Epithelial cell of esophagus (primary cell): ENCODE results near the gene ACOT12.
A peak's percentile ranks its signal among the peaks of the same experiment; 100 is the strongest.

ENCODE experiments used
- DNase-seq: peaks from one replicate; pipeline ENCODE4 v3.0.0; 2010; ENCODE audit warnings: low read depth
- H3K4me3 ChIP-seq: 2 replicates; pipeline ENCODE4 v1.5.1; 2011; ENCODE audit warnings: mild to moderate bottlenecking, low read length, control low read depth
- TF ChIP-seq, protein P1 (sequence below): IDR thresholded peaks from 2 replicates; pipeline ENCODE4 v1.5.1; 2011; ENCODE audit warnings: low read depth, mild to moderate bottlenecking, low read length, control low read depth, inconsistent platforms; ENCODE audit not compliant: insufficient read depth; ENCODE audit errors: missing control alignments

ACOT12 gene

DNA sequence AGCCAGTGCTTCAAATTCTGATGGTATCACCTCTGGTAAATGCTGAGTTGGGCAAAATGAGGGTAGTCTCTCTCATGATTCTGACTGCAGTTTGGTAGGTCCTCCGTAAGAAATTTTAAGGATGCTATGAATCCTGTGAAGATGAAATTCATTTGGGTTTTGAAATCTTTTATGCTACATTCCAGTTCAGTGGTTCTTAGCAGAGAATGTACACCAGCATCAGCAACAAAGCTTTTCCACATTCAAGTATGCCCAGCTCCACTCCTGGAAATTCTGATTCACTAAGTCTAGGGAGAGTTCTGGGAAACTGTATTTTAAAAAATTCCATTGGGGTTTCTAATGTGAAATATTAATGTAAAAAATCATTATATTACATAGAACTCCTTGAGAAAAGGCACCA lies 33.6 kb upstream of the ACOT12 start:
- TF ChIP-seq, protein P1, sequence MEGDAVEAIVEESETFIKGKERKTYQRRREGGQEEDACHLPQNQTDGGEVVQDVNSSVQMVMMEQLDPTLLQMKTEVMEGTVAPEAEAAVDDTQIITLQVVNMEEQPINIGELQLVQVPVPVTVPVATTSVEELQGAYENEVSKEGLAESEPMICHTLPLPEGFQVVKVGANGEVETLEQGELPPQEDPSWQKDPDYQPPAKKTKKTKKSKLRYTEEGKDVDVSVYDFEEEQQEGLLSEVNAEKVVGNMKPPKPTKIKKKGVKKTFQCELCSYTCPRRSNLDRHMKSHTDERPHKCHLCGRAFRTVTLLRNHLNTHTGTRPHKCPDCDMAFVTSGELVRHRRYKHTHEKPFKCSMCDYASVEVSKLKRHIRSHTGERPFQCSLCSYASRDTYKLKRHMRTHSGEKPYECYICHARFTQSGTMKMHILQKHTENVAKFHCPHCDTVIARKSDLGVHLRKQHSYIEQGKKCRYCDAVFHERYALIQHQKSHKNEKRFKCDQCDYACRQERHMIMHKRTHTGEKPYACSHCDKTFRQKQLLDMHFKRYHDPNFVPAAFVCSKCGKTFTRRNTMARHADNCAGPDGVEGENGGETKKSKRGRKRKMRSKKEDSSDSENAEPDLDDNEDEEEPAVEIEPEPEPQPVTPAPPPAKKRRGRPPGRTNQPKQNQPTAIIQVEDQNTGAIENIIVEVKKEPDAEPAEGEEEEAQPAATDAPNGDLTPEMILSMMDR: no peak
- no peak for DNase-seq
- no peak overlapping the region for H3K4me3 ChIP-seq

DNA sequence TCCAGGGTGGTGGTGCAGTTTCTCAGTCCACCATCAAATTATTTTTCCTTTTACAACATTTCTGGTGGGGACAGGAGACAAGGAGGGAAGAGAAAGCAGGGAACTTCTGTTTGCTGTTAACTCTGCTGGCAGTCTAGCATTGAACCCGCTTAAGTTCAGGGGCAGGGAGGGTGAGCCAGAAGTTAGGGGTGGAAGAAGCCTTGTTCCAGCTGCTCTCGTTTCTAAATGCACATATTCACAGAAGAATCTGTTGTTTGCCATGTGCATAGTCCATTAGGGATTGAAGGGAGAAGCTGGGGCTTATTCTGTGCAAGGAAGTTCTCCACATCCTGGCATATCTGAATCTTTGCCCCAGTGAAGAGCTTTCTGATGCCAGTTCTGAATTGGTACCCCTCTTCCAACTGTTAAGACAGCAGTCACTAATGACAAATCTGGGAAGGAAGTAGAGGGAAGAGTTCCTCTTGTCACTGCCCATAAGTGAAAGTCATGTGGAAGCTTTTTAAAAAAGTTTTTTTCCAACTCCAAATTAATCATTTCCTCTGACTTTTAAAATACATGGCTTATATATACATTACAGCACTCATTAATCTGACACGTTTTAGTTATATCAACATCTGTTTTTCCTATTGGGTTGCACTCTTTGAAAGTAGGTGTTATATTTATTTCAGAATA lies 32.6 kb upstream of the ACOT12 start:
- TF ChIP-seq, protein P1: no peak
- no peak overlapping the region for H3K4me3 ChIP-seq
- no peak for DNase-seq

DNA sequence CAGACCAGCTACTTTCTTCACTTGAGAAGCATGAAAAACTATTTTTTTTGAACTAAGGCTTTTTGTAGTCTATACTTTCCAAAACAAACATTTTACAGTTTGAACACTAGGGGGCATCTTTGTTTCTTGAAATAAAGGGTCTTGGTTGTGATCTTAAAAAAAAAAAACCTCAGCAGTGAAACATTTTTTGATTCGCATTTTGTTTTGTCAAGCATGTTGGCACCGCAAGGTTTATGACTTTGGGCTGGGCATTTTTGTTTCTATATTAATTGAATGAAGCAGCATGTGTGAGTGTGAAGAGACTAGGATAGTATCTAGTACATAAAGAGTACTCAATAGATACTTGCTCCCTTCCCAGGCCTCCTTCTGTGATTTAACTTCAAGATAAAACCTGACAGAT lies 31.6 kb upstream of the ACOT12 start:
- peak; percentile 31 for DNase-seq
- no peak overlapping the region for H3K4me3 ChIP-seq
- TF ChIP-seq, protein P1: peak; percentile 44

DNA sequence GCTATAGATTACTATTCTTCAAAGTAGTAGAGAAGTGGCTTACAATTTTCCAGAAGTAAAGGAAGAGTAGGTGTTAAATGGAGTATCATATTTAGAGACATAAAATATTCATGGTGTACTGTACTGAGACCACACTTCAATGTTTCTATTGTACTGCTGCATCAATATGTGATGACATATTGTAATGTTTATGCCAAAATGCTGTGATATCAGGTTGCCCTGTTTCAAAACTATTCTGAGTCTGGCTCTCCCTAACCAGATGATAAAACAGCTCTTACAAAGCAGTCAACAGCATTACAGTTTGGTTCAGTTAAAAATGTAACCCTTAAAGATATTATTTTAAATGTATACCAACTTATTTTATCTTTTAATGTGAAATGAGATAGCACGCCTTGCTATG lies 30.8 kb upstream of the ACOT12 start:
- TF ChIP-seq, protein P1: no peak
- no peak for DNase-seq

DNA sequence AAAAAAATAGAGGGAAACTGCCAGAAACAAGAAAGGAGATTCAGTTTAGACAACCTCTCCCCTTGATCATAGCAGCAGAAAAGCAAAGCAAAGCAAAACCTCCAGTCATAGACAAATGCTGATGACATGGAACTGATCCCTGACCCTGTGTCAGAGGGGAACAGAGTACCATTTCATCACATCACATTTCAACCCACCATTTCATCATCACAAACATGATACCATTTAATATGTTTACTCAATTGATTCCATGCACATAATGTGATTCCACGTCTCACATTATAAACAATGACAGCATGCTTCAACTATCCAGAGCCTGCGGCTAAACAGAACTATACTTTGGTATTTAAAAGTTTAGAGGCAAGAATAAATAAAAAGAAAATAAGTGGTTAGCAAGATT lies 28.7 kb upstream of the ACOT12 start:
- TF ChIP-seq, protein P1: no peak
- DNase-seq: peak; percentile 68
- H3K4me3 ChIP-seq: no peak overlapping the region

More for the DNA sequence above, 30.8 kb upstream of the ACOT12 start:
- no peak overlapping the region for H3K4me3 ChIP-seq

DNA sequence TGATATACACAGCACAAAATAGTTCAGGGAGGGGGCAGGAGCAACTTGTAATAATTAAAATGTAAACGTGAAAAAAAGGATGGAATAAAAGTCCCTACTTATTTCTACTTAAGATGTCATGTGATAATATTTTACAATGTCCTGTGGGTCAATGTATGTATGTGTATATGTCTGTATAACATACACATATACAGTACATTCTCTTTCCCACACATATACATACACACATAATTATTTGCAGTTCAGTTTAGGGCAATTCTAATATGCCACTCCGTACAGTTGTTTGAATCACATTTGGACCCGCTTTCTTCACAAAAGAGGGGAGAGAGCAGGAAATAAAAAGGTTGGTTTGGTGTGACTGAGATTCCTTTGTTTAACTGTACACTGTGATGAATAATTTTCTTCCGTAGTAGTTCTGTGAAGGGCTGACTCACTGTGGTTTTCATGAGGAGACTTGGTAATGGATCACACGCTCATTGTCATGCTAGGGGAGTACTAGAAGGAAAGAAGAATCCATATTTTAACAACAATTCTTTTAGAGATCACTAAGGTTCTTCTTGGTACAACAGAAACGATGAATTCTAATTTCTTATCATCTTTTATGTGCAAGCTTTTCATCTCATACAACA lies 26.2 kb upstream of the ACOT12 start:
- TF ChIP-seq, protein P1: no peak
- DNase-seq: peak; percentile 90
- H3K4me3 ChIP-seq: no peak overlapping the region

DNA sequence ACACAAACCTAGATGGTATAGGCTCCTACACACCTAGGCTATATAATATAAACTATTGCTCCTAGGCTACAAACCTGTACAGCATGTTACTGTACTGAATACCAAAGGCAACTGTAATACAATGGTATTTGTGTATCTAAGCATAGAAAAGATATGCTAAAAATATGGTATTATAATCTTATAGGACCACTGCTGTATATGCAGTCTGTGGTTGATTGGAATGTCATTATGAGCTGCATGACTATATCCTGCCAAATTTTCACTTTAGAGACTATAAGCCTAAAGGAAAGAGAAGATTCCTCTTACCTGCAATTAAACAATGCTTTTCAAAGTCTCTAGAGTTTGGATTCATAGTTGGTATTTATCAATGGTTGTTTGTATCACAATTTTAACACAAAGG lies 24.7 kb upstream of the ACOT12 start:
- no peak overlapping the region for H3K4me3 ChIP-seq
- TF ChIP-seq, protein P1: no peak
- DNase-seq: no peak
